Neural cell (in vitro differentiated cells): ENCODE measurements around the gene HK2. TPM values are rescaled to one million over a fixed set of nuclear protein-coding genes. Genes with fewer than 3 reads are reported as not detected.

ENCODE experiments used
- H2AFZ ChIP-seq: fragments of 200-600, 300-800 bp; sonication (generic), shearing (Covaris generic); 2 replicates; pipeline ENCODE4 v1.6.0; 2014; ENCODE audit warnings: low read depth, mild to moderate bottlenecking, antibody characterized with exemption, low read length, moderate library complexity
- H3F3A ChIP-seq: fragments of 200-600 bp; shearing (Covaris generic); 2 replicates; pipeline ENCODE4 v1.6.1; 2016; ENCODE audit warnings: mild to moderate bottlenecking, moderate library complexity, mixed read lengths, antibody characterized with exemption, low read length; ENCODE audit not compliant: insufficient read depth, poor library complexity, severe bottlenecking
- H3K27ac ChIP-seq: fragments of 200-600, 300-800 bp; sonication (generic), shearing (Covaris generic); 2 replicates; pipeline ENCODE4 v1.5.1; 2014; ENCODE audit warnings: mild to moderate bottlenecking, low read length, moderate library complexity
- H3K27me3 ChIP-seq: fragments of 300-800, 200-600 bp; sonication (generic), shearing (Covaris generic); 2 replicates; pipeline ENCODE4 v1.6.0; 2014; ENCODE audit warnings: mild to moderate bottlenecking, low read depth, low read length, moderate library complexity; ENCODE audit not compliant: insufficient read depth
- H3K36me3 ChIP-seq: fragments of 300-800, 200-600 bp; sonication (generic), shearing (Covaris generic); 2 replicates; pipeline ENCODE4 v1.5.1; 2014; ENCODE audit warnings: mild to moderate bottlenecking, antibody characterized with exemption, low read length, moderate library complexity; ENCODE audit not compliant: insufficient read depth
- H3K4me2 ChIP-seq: fragments of 300-800, 200-600 bp; sonication (generic), shearing (Covaris generic); 2 replicates; pipeline ENCODE4 v1.6.0; 2014; ENCODE audit warnings: mild to moderate bottlenecking, low read length
- H3K4me3 ChIP-seq: fragments of 300-800, 200-600 bp; sonication (generic), shearing (Covaris generic); 2 replicates; pipeline ENCODE4 v1.5.1; 2014; ENCODE audit warnings: mild to moderate bottlenecking, low read length, moderate library complexity
- H3K79me2 ChIP-seq: fragments of 200-600 bp; shearing (Covaris generic); replicated peaks from 2 replicates; pipeline ENCODE4 v1.6.0; 2014; ENCODE audit warnings: mild to moderate bottlenecking, low read length, moderate library complexity; ENCODE audit not compliant: insufficient read depth
- H3K9ac ChIP-seq: fragments of 300-800, 200-600 bp; sonication (generic), shearing (Covaris generic); 2 replicates; pipeline ENCODE4 v1.6.1; 2016; ENCODE audit warnings: mild to moderate bottlenecking, low read length, mixed read lengths
- H3K9me2 ChIP-seq: fragments of 200-600 bp; shearing (Covaris generic); 2 replicates; pipeline ENCODE4 v1.6.1; 2016; ENCODE audit warnings: mild to moderate bottlenecking, low read length, mixed read lengths; ENCODE audit not compliant: insufficient read depth
- H3K9me3 ChIP-seq: fragments of 200-600, 300-800 bp; sonication (generic), shearing (Covaris generic); 2 replicates; pipeline ENCODE4 v1.6.1; 2016; ENCODE audit warnings: mild to moderate bottlenecking, mixed run types, low read length, moderate library complexity, mixed read lengths
- H4K20me1 ChIP-seq: fragments of 200-600 bp; shearing (Covaris generic); 2 replicates; pipeline ENCODE4 v1.6.1; 2016; ENCODE audit warnings: mild to moderate bottlenecking, mixed run types; ENCODE audit not compliant: insufficient read depth
- CTCF ChIP-seq: fragments of 450-650 bp; IDR thresholded peaks from 2 replicates; pipeline ENCODE4 v1.5.1; 2014; ENCODE audit warnings: antibody characterized with exemption, mild to moderate bottlenecking, moderate library complexity; ENCODE audit not compliant: poor library complexity, severe bottlenecking
- EP300 ChIP-seq: fragments of 450-650 bp; conservative IDR thresholded peaks from 2 replicates; pipeline ENCODE4 v1.6.1; 2014; ENCODE audit warnings: antibody characterized with exemption, mild to moderate bottlenecking, moderate library complexity; ENCODE audit not compliant: poor library complexity, severe bottlenecking
- EZH2 ChIP-seq: fragments of 200-600, 300-800 bp; shearing (Covaris generic), sonication (generic); IDR thresholded peaks from 2 replicates; pipeline ENCODE4 v1.6.1; 2014; ENCODE audit warnings: antibody characterized with exemption, low read length, borderline replicate concordance, mild to moderate bottlenecking; ENCODE audit not compliant: insufficient read depth, poor library complexity, severe bottlenecking
- MXI1 ChIP-seq: fragments of 450-650 bp; conservative IDR thresholded peaks from 2 replicates; pipeline ENCODE4 v1.6.1; 2014; ENCODE audit warnings: antibody characterized with exemption, mild to moderate bottlenecking; ENCODE audit not compliant: poor library complexity, severe bottlenecking
- POLR2AphosphoS5 ChIP-seq: IDR thresholded peaks from 2 replicates; pipeline ENCODE4 v1.6.1; 2012
- RAD21 ChIP-seq: fragments of 450-650 bp; conservative IDR thresholded peaks from 2 replicates; pipeline ENCODE4 v1.6.1; 2014; ENCODE audit warnings: antibody characterized with exemption, mild to moderate bottlenecking, moderate library complexity
- SMC3 ChIP-seq: fragments of 450-650 bp; conservative IDR thresholded peaks from 2 replicates; pipeline ENCODE4 v1.6.1; 2014; ENCODE audit warnings: antibody characterized with exemption, mild to moderate bottlenecking, moderate library complexity; ENCODE audit not compliant: poor library complexity
- TAF1 ChIP-seq: IDR thresholded peaks from 2 replicates; pipeline ENCODE4 v1.6.1; 2012; ENCODE audit warnings: low read depth
- polyA plus RNA-seq: library from polyadenylated mRNA; depleted of rRNA; stranded (reverse); fragments of >200 nt; gene quantifications from 2 replicates; pipeline ENCODE4 v1.2.3, GENCODE V29; 2014
- TF ChIP-seq, protein P1 (sequence below): IDR thresholded peaks from 2 replicates; pipeline ENCODE4 v1.6.1; 2012; ENCODE audit warnings: borderline replicate concordance

HK2 gene
- polyA plus RNA-seq, 1 donor from 2014 or later = 0.47 TPM

- TF ChIP-seq RAD21 (no peak), CTCF (no peak), EP300 (no peak), POLR2AphosphoS5 (no peak), MXI1 (no peak), SMC3 (no peak), EZH2 (no peak), TAF1 (no peak)
- TF ChIP-seq, protein P1, sequence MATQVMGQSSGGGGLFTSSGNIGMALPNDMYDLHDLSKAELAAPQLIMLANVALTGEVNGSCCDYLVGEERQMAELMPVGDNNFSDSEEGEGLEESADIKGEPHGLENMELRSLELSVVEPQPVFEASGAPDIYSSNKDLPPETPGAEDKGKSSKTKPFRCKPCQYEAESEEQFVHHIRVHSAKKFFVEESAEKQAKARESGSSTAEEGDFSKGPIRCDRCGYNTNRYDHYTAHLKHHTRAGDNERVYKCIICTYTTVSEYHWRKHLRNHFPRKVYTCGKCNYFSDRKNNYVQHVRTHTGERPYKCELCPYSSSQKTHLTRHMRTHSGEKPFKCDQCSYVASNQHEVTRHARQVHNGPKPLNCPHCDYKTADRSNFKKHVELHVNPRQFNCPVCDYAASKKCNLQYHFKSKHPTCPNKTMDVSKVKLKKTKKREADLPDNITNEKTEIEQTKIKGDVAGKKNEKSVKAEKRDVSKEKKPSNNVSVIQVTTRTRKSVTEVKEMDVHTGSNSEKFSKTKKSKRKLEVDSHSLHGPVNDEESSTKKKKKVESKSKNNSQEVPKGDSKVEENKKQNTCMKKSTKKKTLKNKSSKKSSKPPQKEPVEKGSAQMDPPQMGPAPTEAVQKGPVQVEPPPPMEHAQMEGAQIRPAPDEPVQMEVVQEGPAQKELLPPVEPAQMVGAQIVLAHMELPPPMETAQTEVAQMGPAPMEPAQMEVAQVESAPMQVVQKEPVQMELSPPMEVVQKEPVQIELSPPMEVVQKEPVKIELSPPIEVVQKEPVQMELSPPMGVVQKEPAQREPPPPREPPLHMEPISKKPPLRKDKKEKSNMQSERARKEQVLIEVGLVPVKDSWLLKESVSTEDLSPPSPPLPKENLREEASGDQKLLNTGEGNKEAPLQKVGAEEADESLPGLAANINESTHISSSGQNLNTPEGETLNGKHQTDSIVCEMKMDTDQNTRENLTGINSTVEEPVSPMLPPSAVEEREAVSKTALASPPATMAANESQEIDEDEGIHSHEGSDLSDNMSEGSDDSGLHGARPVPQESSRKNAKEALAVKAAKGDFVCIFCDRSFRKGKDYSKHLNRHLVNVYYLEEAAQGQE = no peak
- Histone ChIP-seq H2AFZ (no peak overlapping the region), H3K9me3 (no peaks in the 10 kb centered on the region), H3K27ac (no peak overlapping the region), H3K4me2 (no peak overlapping the region), H3K4me3 (no peak overlapping the region), H3K36me3 (no peaks in the 10 kb centered on the region), H3K79me2 (no peaks in the 10 kb centered on the region), H3K27me3 (no peaks in the 10 kb centered on the region), H3K9ac (no peak overlapping the region), H3K9me2 (no peaks in the 10 kb centered on the region), H4K20me1 (no peaks in the 10 kb centered on the region), H3F3A (no peaks in the 10 kb centered on the region)
Measured at GRCh38 chr2:74939919-74940812, 106.2 kb downstream of the HK2 start.

- no peaks in the 10 kb centered on the region for H3K79me2 ChIP-seq
- H3K9me2 ChIP-seq = no peaks in the 10 kb centered on the region
- no peak overlapping the region for H3K4me3 ChIP-seq
- no peaks in the 10 kb centered on the region for H4K20me1 ChIP-seq
- no peak for TF ChIP-seq EZH2
- TF ChIP-seq, protein P1 = no peak
- TF ChIP-seq CTCF = no peak
- no peak for TF ChIP-seq RAD21
- no peak for TF ChIP-seq POLR2AphosphoS5
- no peak for TF ChIP-seq MXI1
- TF ChIP-seq SMC3 = no peak
- no peak for TF ChIP-seq EP300
- TF ChIP-seq TAF1 = no peak
- H3K4me2 ChIP-seq = no peak overlapping the region
- no peak overlapping the region for H3K9ac ChIP-seq
- H3K27ac ChIP-seq = no peak overlapping the region
- H3K36me3 ChIP-seq = no peaks in the 10 kb centered on the region
- no peaks in the 10 kb centered on the region for H3F3A ChIP-seq
- H3K9me3 ChIP-seq = no peaks in the 10 kb centered on the region
- no peaks in the 10 kb centered on the region for H3K27me3 ChIP-seq
- no peak overlapping the region for H2AFZ ChIP-seq
Measured at GRCh38 chr2:74941284-74941683, 107.4 kb downstream of the HK2 start.
